Endodermal cell (in vitro differentiated cells): ENCODE measurements around the gene CNGB1. TPM values are rescaled to one million over a fixed set of nuclear protein-coding genes. Genes with fewer than 3 reads are reported as not detected.
A peak's percentile ranks its signal among the peaks of the same experiment; 100 is the strongest.

Source experiments
- DNase-seq: peaks from one replicate; pipeline ENCODE4 v3.0.0-alpha.2; 2017
- H3K27ac ChIP-seq: 2 replicates; pipeline ENCODE4 v1.5.1; 2013; ENCODE audit warnings: mild to moderate bottlenecking, low read depth, low read length, moderate library complexity
- H3K27me3 ChIP-seq: 2 replicates; pipeline ENCODE4 v1.6.1; 2013; ENCODE audit warnings: mild to moderate bottlenecking, low read length, moderate library complexity; ENCODE audit not compliant: insufficient read depth, control insufficient read depth, poor library complexity, severe bottlenecking
- H3K36me3 ChIP-seq: 2 replicates; pipeline ENCODE4 v1.7.0; 2013; ENCODE audit warnings: mild to moderate bottlenecking, low read length, moderate library complexity; ENCODE audit not compliant: control insufficient read depth, insufficient read depth
- H3K4me1 ChIP-seq: one replicate; pipeline ENCODE4 v1.7.0; 2013; ENCODE audit warnings: low read length; ENCODE audit not compliant: control insufficient read depth, insufficient read depth
- H3K4me3 ChIP-seq: 2 replicates; pipeline ENCODE4 v1.5.1; 2013; ENCODE audit warnings: mild to moderate bottlenecking, low read length, moderate library complexity
- H3K9ac ChIP-seq: 2 replicates; pipeline ENCODE4 v1.6.1; 2013; ENCODE audit warnings: mild to moderate bottlenecking, low read length, moderate library complexity; ENCODE audit not compliant: poor library complexity, severe bottlenecking; ENCODE audit errors: extremely low read depth
- H3K9me3 ChIP-seq: 2 replicates; pipeline ENCODE4 v1.6.1; 2013; ENCODE audit warnings: mild to moderate bottlenecking, low read length, moderate library complexity; ENCODE audit not compliant: control insufficient read depth
- H3K27ac Mint-ChIP-seq: 2 replicates; pipeline ENCODE4 v1.8.0; 2020; ENCODE audit warnings: mixed read lengths
- H3K27me3 Mint-ChIP-seq: 2 replicates; pipeline ENCODE4 v1.8.0; 2021; ENCODE audit warnings: mild to moderate bottlenecking, mixed read lengths; ENCODE audit not compliant: insufficient read depth
- H3K36me3 Mint-ChIP-seq: 2 replicates; pipeline ENCODE4 v1.8.0; 2020; ENCODE audit warnings: low read depth, mixed read lengths
- H3K4me1 Mint-ChIP-seq: 2 replicates; pipeline ENCODE4 v1.8.0; 2020; ENCODE audit warnings: mixed read lengths
- H3K4me3 Mint-ChIP-seq: 2 replicates; pipeline ENCODE4 v1.8.0; 2020; ENCODE audit warnings: mild to moderate bottlenecking, moderate library complexity, mixed read lengths
- H3K9me3 Mint-ChIP-seq: 2 replicates; pipeline ENCODE4 v1.8.0; 2020; ENCODE audit warnings: mild to moderate bottlenecking, mixed read lengths
- WGBS, 2 experiments: methylation state at CpG; one replicate each; pipeline versions ENCODE4 v1.1.5 to v1.1.7; 2013; ENCODE audit warnings: missing lambda C conversion rate in 2 of 2, mixed read lengths in 1 of 2; ENCODE audit not compliant: insufficient coverage in 1 of 2, insufficient read length in 1 of 2; 5-methylcytosine and 5-hydroxymethylcytosine counted together
- total RNA-seq, 2 donors: library from RNA; stranded (reverse); fragmentation: NEBNext Ultra II Directional in 1 of 2; extraction: Animal tissue kit (Norgen Biotek cat#: 25700) in 1 of 2; gene quantifications; 2 replicates in 1 of 2; 3 replicates in 1 of 2; pipeline ENCODE4 v1.2.1, GENCODE V29; 2021
- TF ChIP-seq, protein P1 (sequence below): fragments of 200-600 bp; sonication (generic); conservative IDR thresholded peaks from 2 replicates; pipeline ENCODE4 v1.5.0; 2021; ENCODE audit warnings: antibody characterized with exemption, mild to moderate bottlenecking

The CNGB1 gene
- total RNA-seq, 2 donors from 2014 or later: 0.29 to 0.60 TPM

DNA sequence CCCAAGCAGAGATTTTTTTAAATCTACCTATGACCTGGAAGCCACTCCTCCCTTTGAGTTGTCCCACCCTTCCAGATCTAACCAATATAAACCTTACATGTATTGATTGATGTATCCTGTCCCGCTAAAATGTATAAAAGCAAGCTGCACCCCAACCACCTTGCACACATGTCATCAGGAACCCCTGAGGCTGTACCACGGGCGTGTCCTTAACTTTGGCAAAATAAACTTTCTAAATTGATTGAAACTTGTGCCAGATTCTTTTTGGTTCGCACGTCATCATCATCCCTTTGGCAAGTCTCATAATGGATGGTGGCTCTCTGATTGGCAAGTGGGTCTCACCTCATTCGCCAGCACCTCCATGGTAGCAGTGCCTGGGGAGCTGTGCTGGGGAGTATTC is 60.2 kb downstream of the CNGB1 start:
- H3K9me3 Mint-ChIP-seq: no peaks in the 10 kb centered on the region
- peaks cover 2% of the 10 kb centered on the region for H3K27me3 Mint-ChIP-seq
- H3K4me3 Mint-ChIP-seq: no peak overlapping the region
- WGBS, 2 experiments: 95 to 96% methylated on average over 5 to 6 of the region's 6 CpGs
- H3K4me3 ChIP-seq: no peak overlapping the region
- no peak overlapping the region for H3K9ac ChIP-seq
- H3K36me3 ChIP-seq: no peaks in the 10 kb centered on the region
- DNase-seq: no peak
- TF ChIP-seq, protein P1, sequence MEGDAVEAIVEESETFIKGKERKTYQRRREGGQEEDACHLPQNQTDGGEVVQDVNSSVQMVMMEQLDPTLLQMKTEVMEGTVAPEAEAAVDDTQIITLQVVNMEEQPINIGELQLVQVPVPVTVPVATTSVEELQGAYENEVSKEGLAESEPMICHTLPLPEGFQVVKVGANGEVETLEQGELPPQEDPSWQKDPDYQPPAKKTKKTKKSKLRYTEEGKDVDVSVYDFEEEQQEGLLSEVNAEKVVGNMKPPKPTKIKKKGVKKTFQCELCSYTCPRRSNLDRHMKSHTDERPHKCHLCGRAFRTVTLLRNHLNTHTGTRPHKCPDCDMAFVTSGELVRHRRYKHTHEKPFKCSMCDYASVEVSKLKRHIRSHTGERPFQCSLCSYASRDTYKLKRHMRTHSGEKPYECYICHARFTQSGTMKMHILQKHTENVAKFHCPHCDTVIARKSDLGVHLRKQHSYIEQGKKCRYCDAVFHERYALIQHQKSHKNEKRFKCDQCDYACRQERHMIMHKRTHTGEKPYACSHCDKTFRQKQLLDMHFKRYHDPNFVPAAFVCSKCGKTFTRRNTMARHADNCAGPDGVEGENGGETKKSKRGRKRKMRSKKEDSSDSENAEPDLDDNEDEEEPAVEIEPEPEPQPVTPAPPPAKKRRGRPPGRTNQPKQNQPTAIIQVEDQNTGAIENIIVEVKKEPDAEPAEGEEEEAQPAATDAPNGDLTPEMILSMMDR: no peak
- H3K36me3 Mint-ChIP-seq: no peaks in the 10 kb centered on the region
- no peak overlapping the region for H3K27ac Mint-ChIP-seq
- H3K4me1 ChIP-seq: no peaks in the 10 kb centered on the region
- no peaks in the 10 kb centered on the region for H3K4me1 Mint-ChIP-seq
- H3K27me3 ChIP-seq: no peaks in the 10 kb centered on the region
- H3K27ac ChIP-seq: no peak overlapping the region
- no peaks in the 10 kb centered on the region for H3K9me3 ChIP-seq

DNA sequence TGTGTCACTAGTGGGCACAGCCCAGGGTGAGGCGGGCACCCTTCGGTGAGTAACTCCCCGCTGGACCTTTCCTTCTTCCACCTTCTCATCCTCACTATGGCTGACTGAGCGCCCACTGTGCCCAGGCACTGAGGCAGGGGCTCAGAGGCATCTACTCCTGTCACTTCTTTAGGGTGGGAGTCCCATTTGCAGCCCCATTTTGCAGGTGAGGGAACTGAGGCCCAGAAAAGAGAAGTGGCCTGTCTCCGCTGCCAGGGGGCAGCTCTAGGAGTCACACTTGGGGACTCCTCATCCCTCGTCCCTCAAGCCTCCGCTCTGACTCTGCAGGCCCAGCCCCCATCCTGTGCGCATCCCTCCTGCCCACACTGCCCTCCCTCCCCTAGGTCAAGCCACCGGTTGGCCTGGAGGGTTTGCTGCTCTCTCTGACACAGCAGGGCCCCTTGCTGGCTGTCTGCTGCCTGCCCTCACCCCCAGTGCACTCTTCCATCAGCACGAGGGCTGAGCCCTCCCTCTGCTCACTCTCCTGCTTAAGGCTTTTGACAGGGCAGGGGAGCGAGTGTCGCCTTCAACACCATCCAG is 62.4 kb downstream of the CNGB1 start:
- Histone ChIP-seq H3K4me3 (no peak overlapping the region), H3K27me3 (no peaks in the 10 kb centered on the region), H3K4me1 (no peaks in the 10 kb centered on the region), H3K27ac (no peak overlapping the region), H3K36me3 (no peaks in the 10 kb centered on the region), H3K9ac (no peak overlapping the region), H3K9me3 (no peaks in the 10 kb centered on the region)
- no peak overlapping the region for H3K4me3 Mint-ChIP-seq
- H3K36me3 Mint-ChIP-seq: no peaks in the 10 kb centered on the region
- 75 to 78% methylated on average over 9 to 12 of the region's 12 CpGs for WGBS, 2 experiments
- TF ChIP-seq, protein P1: no peak
- no peak overlapping the region for H3K27ac Mint-ChIP-seq
- DNase-seq: no peak
- no peaks in the 10 kb centered on the region for H3K4me1 Mint-ChIP-seq
- H3K9me3 Mint-ChIP-seq: no peaks in the 10 kb centered on the region
- peaks cover 2% of the 10 kb centered on the region for H3K27me3 Mint-ChIP-seq

DNA sequence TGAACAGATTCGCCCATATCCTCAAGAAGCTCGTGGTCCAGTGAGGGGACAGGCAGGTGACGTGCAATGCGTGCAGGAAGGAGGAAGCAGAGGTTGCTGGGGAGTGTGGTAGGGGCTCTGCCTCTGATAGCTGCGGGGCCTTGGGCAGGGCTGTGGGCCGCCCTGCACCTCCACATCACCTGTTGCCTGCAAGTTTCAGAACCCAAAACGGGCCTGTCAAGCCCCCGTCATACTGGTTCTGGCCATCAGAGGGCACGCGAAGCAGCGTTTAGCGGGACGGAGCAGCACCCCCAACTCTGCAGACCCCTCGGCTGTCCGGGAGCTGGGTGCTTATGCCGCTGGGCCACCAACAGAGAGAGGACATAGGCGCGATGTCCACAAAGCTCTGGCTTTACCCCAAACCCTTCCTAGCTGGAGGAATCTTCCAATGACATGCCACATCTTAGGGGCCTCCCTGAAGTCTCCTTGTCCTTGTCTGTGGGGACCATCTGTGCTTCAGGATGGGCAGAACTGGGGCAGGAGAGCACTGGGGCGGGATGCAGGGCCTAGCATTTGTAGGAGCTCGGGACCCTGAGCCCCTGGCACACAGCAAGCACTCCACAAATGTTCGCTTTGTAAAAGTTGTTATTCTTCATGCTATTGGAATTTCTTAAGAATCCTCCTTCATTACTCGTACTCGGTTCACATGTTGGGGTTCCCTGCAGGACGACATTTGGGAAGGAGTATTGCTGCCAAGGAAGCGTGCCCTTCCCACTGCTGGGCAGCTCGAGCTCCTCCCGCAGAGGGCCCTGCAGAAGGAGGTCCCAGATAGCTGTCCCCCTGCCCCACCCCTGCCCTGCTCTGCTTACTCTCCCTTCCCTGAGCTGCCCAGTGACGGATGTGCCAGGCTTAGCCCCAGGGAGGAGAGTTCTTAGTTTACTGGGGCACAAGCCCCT is 64.3 kb downstream of the CNGB1 start:
- Histone ChIP-seq H3K27ac (no peak overlapping the region), H3K9me3 (no peaks in the 10 kb centered on the region), H3K4me3 (no peak overlapping the region), H3K27me3 (no peaks in the 10 kb centered on the region), H3K9ac (no peak overlapping the region), H3K4me1 (no peaks in the 10 kb centered on the region), H3K36me3 (no peaks in the 10 kb centered on the region)
- DNase-seq: peak; percentile 87
- TF ChIP-seq, protein P1: peak; percentile 70
- H3K27me3 Mint-ChIP-seq: peaks cover 2% of the 10 kb centered on the region
- no peak overlapping the region for H3K27ac Mint-ChIP-seq
- H3K9me3 Mint-ChIP-seq: no peaks in the 10 kb centered on the region
- H3K4me3 Mint-ChIP-seq: no peak overlapping the region
- no peaks in the 10 kb centered on the region for H3K4me1 Mint-ChIP-seq
- H3K36me3 Mint-ChIP-seq: no peaks in the 10 kb centered on the region
- WGBS, 2 experiments: 50 to 57% methylated on average over 21 to 28 of the region's 28 CpGs
